Skin of body (tissue), 3 donors: ENCODE measurements around the gene CKS2. TPM values are rescaled to one million over a fixed set of nuclear protein-coding genes. Genes with fewer than 3 reads are reported as not detected.

Experiments used
- DNase-seq: peaks from one replicate; lab custom pipeline; 2025; lab: John Stamatoyannopoulos, UW
- small RNA-seq: library from RNA; depleted of rRNA; stranded (forward); fragments of <200 nt; gene quantifications from one replicate; pipeline ENCODE3, GENCODE V24; 2014; ENCODE audit warnings: low replicate concordance
- total RNA-seq: library from RNA; depleted of rRNA; stranded (reverse); fragments of >200 nt; gene quantifications from one replicate; pipeline ENCODE4 v1.2.3, GENCODE V29; 2014

Gene CKS2
- total RNA-seq, 1 donor from 2014 or later, result 32.4 TPM

DNA sequence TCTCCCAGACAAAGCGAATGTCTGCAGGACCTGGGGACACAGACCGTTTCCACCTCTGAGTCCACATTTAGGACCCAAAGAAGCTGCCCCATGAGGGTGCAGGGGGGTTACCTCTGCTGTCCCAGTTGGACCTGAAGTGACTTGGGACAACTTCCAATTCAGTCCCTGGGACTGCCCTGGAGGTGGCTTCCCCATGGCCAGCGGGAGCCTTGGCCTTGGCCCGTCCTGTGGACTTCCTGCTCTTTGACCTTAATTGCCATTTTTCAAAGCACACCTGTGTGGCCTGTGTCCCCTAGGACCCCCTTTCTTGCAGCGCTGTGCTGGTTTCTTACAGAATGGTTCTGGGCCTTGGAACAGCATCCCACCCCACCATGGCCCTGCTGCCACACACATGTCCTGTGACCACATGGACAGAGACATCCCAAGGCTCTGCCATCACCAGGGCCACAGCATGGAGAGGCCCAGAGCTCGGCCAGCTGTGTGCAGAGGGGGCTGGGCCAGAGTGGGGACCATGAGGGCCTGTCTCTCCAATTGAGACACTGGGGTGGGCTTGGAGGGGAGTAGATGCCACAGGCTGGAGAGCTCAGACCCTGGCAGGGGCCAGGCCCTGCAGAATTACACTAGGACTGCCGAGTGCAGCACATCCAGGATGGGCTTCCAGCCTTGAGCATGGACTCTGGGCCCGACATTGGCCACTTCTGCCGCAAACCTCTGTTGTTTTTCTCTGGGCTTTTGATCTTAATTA, 53.1 kb downstream of the CKS2 start:
- DNase-seq, result no peak

DNA sequence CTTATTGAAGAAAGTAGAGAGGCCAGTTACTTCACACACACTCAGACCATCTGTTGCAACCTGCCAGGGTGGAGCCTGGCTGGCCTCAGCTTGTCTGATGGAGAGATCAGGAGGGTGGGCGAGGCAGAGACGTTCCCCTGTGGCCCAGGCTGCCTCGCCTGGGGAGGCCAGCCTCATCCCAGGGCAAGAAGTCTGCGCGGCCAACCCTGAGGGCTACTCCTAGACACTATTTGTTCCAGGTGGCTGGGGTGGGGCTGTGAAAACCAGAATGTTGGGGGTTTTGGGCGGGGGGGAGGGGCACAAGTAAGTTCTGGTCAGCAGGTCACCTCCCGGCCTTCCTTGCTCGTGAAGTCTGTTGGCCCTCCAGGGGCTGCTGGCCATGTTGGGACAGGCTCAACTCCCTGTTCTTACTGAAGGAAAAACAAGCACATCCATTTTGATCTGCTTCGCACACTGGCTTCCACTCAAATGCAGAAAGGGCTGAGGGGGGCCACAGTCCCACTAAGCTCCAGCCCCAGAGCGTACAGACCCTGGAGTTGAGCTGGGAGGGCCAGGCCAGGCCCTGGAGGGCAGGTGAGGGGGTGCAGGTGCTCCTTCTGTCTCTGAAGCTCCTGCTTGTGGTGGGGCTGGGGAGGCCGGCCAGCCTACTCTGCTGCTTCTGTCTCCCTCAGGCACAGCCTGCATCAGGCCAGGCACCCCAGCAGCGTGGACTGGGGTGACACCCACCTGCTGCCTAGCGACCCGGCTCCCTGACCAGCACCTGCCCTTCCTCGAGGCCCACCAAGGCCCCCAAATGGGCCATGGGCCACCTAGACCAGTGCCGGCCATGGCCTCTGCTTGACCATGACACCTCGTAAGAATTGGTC, 53.9 kb downstream of the CKS2 start:
- DNase-seq, result no peak

DNA sequence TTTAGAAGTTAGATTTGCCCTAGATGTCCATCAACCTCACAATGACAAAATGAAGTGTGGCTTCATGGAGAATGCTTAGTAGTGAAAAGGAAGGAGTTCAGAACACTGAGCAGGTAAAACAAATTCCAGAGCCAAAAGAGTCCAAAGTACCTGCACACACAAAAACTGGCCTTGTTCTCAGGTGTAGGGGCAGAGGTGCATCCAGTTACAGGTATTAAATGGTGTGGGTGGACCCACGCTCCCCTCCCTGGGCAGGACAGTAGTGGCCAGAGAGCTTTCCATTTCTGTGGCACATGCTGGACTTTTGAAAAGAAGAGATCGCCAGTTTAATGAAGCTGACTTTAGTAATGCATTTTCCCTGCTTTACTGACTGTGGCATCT, 54.5 kb downstream of the CKS2 start:
- no peak for DNase-seq

Small RNA genes lying within 50 kb of the gene (small RNA-seq; reads per million reads assigned to genes)
- not detected for gene MIR3153

Other genes starting within 250 kb of the CKS2 start
- 0.79 TPM for gene SHC3, start 132.4 kb upstream of the CKS2 start, total RNA-seq
- 54.9 TPM for gene SECISBP2, start 7.3 kb downstream of the CKS2 start, total RNA-seq
- gene SEMA4D, start 186.9 kb downstream of the CKS2 start, total RNA-seq, result 13.1 TPM